Calu3 (cell line): ENCODE measurements around the gene SLC3A2. TPM values are rescaled to one million over a fixed set of nuclear protein-coding genes. Genes with fewer than 3 reads are reported as not detected.

Experiments
- BruUV-seq: library from RNA; stranded (reverse); fragments of 400-500 nt; replicated peaks from 2 replicates; lab custom pipeline; 2021; lab: Mats Ljungman, UMichigan
- CTCF ChIA-PET: fragments of 300-600 bp; sonication (Branson Sonifier 250); formaldehyde crosslinking; loops from one replicate; lab custom pipeline; 2022; ENCODE audit warnings: antibody characterized with exemption; lab: Charles Lee
- DNase-seq: peaks from one replicate; pipeline ENCODE4 v3.0.0; 2022
- H3K27ac Mint-ChIP-seq: one replicate; pipeline ENCODE4 v1.8.0; 2022; ENCODE audit warnings: mixed read lengths; ENCODE audit not compliant: unreplicated experiment
- H3K27me3 Mint-ChIP-seq: one replicate; pipeline ENCODE4 v1.8.0; 2022; ENCODE audit warnings: mixed read lengths; ENCODE audit not compliant: unreplicated experiment
- H3K36me3 Mint-ChIP-seq: one replicate; pipeline ENCODE4 v1.8.0; 2022; ENCODE audit warnings: mild to moderate bottlenecking, moderate library complexity, mixed read lengths; ENCODE audit not compliant: insufficient read depth, unreplicated experiment
- H3K4me1 Mint-ChIP-seq: one replicate; pipeline ENCODE4 v1.8.0; 2022; ENCODE audit warnings: mild to moderate bottlenecking, low read depth, mixed read lengths; ENCODE audit not compliant: unreplicated experiment
- H3K4me3 Mint-ChIP-seq: one replicate; pipeline ENCODE4 v1.8.0; 2022; ENCODE audit warnings: mild to moderate bottlenecking, low read depth, moderate library complexity, mixed read lengths; ENCODE audit not compliant: unreplicated experiment
- H3K9me3 Mint-ChIP-seq: one replicate; pipeline ENCODE4 v1.8.0; 2022; ENCODE audit warnings: low read depth, mixed read lengths; ENCODE audit not compliant: unreplicated experiment
- CTCF ChIP-seq: fragments of 200-600 bp; IDR thresholded peaks from one replicate; pipeline ENCODE4 v1.8.0; 2022; ENCODE audit warnings: antibody characterized with exemption; ENCODE audit not compliant: unreplicated experiment
- intact Hi-C: fragments of 100-400 bp; cut with micrococcal nuclease; formaldehyde crosslinking; loops from one replicate; pipeline ENCODE4 v1.10.0; 2022; ENCODE audit not compliant: unreplicated experiment
- total RNA-seq: library from RNA; stranded (reverse); gene quantifications from 2 replicates; pipeline ENCODE4 v1.2.3, GENCODE V29; 2022

The SLC3A2 gene
- total RNA-seq, 1 experiment from 2014 or later: 444 TPM

- no TSS peak for BruUV-seq
- Mint-ChIP-seq H3K4me3 (peak within 1 kb of the TSS; percentile 47), H3K4me1 (peaks cover 19% of the 10 kb centered on the region), H3K36me3 (no peaks in the 10 kb centered on the region), H3K9me3 (no peaks in the 10 kb centered on the region), H3K27ac (peak within 1 kb of the TSS; percentile 35), H3K27me3 (peaks cover 95% of the 10 kb centered on the region)
- DNase-seq: peak; percentile 31
- CTCF ChIA-PET: interaction anchor here (1.0 to 1.2 kb wide), 2 partner anchors 9 to 20 kb away, joined by 6 to 10 read pairs; no protein-coding TSS in a partner anchor
- intact Hi-C loops: no loop called here
- no peak for TF ChIP-seq CTCF
These were observed 40.5 kb downstream of the SLC3A2 start, which contains the start of gene CHRM1 for GRCh38 chr11:62921201-62921572. Gene CHRM1 (minus strand): TSS chr11:62921363. CDS start chr11:62911100, 10,263 bp downstream.

GRCh38 chr11:62921573-62922188, 41.0 kb downstream of the SLC3A2 start:
- Mint-ChIP-seq H3K4me1 (peaks cover 19% of the 10 kb centered on the region), H3K27ac (peak overlapping the region; percentile 35), H3K9me3 (no peaks in the 10 kb centered on the region), H3K27me3 (peaks cover 95% of the 10 kb centered on the region), H3K4me3 (peak overlapping the region; percentile 47), H3K36me3 (no peaks in the 10 kb centered on the region)
- no TSS peak for BruUV-seq
- intact Hi-C loops: no loop called here
- no peak for TF ChIP-seq CTCF
- peak; percentile 42 for DNase-seq
- CTCF ChIA-PET: interaction anchor here (0.6 to 1.2 kb wide), 3 partner anchors 10 to 1463 kb away, joined by 4 to 10 read pairs (median 6); no protein-coding TSS in a partner anchor

GRCh38 chr11:62922189-62922589, 41.5 kb downstream of the SLC3A2 start:
- H3K27me3 Mint-ChIP-seq: peaks cover 95% of the 10 kb centered on the region
- H3K9me3 Mint-ChIP-seq: no peaks in the 10 kb centered on the region
- H3K36me3 Mint-ChIP-seq: no peaks in the 10 kb centered on the region
- CTCF ChIA-PET: interaction anchor here (0.6 to 1.0 kb wide), 2 partner anchors 108 to 1463 kb away, joined by 4 to 7 read pairs; no protein-coding TSS in a partner anchor
- no peak for DNase-seq
- H3K27ac Mint-ChIP-seq: no peak overlapping the region
- TF ChIP-seq CTCF: no peak
- BruUV-seq: no TSS peak
- peaks cover 19% of the 10 kb centered on the region for H3K4me1 Mint-ChIP-seq
- H3K4me3 Mint-ChIP-seq: peak overlapping the region; percentile 47
- intact Hi-C loops: no loop called here

- no peak for DNase-seq
- Mint-ChIP-seq H3K9me3 (no peaks in the 10 kb centered on the region), H3K4me3 (peak overlapping the region; percentile 47), H3K27ac (no peak overlapping the region), H3K27me3 (peaks cover 98% of the 10 kb centered on the region), H3K4me1 (peaks cover 19% of the 10 kb centered on the region), H3K36me3 (no peaks in the 10 kb centered on the region)
- intact Hi-C loops: no loop called here
- TF ChIP-seq CTCF: no peak
- CTCF ChIA-PET: interaction anchor here (0.5 to 1.0 kb wide), 3 partner anchors 30 to 108 kb away, joined by 4 to 7 read pairs (median 6); no protein-coding TSS in a partner anchor
- no TSS peak for BruUV-seq
These were observed 42.1 kb downstream of the SLC3A2 start for GRCh38 chr11:62922653-62923431.
